Activated CD4-positive, alpha-beta T cell treated with anti-CD3 and anti-CD28 coated beads for 36 hours (primary cell): ENCODE measurements around the gene BRMS1L. TPM values are rescaled to one million over a fixed set of nuclear protein-coding genes. Genes with fewer than 3 reads are reported as not detected.
"Not testable (repeated sequence)": the region's sequence is repeated elsewhere in the genome, so short reads cannot be mapped to it uniquely, and the experiment has no call there.

Source experiments
- ATAC-seq: fragments of 200-7000 bp; cut with Tn5 transposase; one replicate; pipeline ENCODE4 v1.10.0; 2021; ENCODE audit warnings: mild to moderate bottlenecking, moderate library complexity
- CTCF ChIA-PET: fragments of 350-600 bp; sonication (Branson Sonifier 250); formaldehyde crosslinking; loops from one replicate; lab custom pipeline; 2021; ENCODE audit warnings: antibody characterized with exemption; lab: Charles Lee
- POLR2A ChIA-PET: fragments of 350-600 bp; sonication (Branson Sonifier 250); formaldehyde crosslinking; loops from one replicate; lab custom pipeline; 2021; ENCODE audit warnings: antibody characterized with exemption, inconsistent platforms; lab: Charles Lee
- DNase-seq: peaks from one replicate; pipeline ENCODE4 v3.0.0-alpha.2; 2020
- H3K27ac Mint-ChIP-seq: one replicate; pipeline ENCODE4 v1.8.0; 2021; ENCODE audit warnings: mixed read lengths
- H3K27me3 Mint-ChIP-seq: one replicate; pipeline ENCODE4 v1.8.0; 2021; ENCODE audit warnings: mixed read lengths
- H3K36me3 Mint-ChIP-seq: one replicate; pipeline ENCODE4 v1.8.0; 2021; ENCODE audit warnings: low read depth, mixed read lengths
- H3K4me1 Mint-ChIP-seq: one replicate; pipeline ENCODE4 v1.8.0; 2021; ENCODE audit warnings: mixed read lengths
- H3K4me3 Mint-ChIP-seq: one replicate; pipeline ENCODE4 v1.8.0; 2021; ENCODE audit warnings: mild to moderate bottlenecking, moderate library complexity, mixed read lengths
- H3K9me3 Mint-ChIP-seq: one replicate; pipeline ENCODE4 v1.8.0; 2021; ENCODE audit warnings: low read depth, mixed read lengths
- intact Hi-C, 2 experiments: fragments of 100-400 bp; cut with DNase I in 1 of 2; cut with micrococcal nuclease in 1 of 2; formaldehyde crosslinking; loops; one replicate each; pipeline versions ENCODE4 v1.14.2 to v1.15.1; 2022 to 2024; cut with DNase I, micrococcal nuclease
- total RNA-seq, 2 experiments: library from RNA; stranded (reverse); gene quantifications; one replicate each; pipeline ENCODE4 v1.2.3, GENCODE V29; 2021

BRMS1L gene
- total RNA-seq, 2 experiments from 2014 or later: 5.3 to 7.8 TPM

DNA sequence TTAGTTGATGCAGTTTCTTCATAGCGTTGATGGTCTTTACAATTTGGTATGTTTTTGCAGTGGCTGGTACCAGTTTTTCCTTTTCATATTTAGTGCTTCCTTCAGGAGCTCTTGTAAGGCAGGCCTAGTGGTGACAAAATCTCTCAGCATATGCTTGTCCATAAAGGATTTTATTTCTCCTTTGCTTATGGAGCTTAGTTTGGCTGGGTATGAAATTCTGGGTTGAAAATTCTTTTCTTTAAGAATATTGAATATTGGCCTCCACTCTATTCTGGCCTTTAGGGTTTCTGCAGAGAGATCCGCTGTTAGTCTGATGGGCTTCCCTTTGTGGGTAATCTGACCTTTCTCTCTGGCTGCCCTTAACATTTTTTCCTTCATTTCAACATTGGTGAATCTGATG, 16.1 kb downstream of the BRMS1L start:
- Mint-ChIP-seq H3K9me3 (peaks cover 24% of the 10 kb centered on the region), H3K36me3 (peaks cover 67% of the 10 kb centered on the region)
- H3K4me1 Mint-ChIP-seq, DNase-seq, intact Hi-C loops, H3K27me3 Mint-ChIP-seq, H3K27ac Mint-ChIP-seq, ATAC-seq, POLR2A ChIA-PET, H3K4me3 Mint-ChIP-seq: not testable (repeated sequence)
- CTCF ChIA-PET: interaction anchor here (0.5 to 0.6 kb wide), 2 partner anchors 10 to 382 kb away, joined by 3 to 4 read pairs; no protein-coding TSS in a partner anchor

DNA sequence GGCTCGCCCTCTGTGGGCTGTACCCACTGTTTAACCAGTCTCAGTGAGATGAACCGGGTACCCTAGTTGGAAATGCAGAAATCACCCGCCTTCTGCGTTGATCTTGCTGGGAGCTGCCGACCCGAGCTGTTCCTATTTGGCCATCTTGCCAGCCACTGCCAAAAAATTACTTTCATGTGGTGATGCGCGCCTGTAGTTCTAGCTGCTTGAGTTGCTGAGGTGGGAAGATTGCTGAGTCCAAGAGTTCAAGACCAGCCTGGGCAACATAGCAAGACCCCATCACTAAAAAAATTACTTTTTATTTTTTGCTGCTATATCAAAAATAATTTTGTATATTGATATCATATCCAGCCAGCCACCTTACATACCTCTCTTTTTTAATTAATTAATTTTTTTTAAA, 18.4 kb downstream of the BRMS1L start:
- CTCF ChIA-PET: no interaction called here
- POLR2A ChIA-PET: interaction anchor here (0.6 kb wide), 1 partner anchor 148 kb away, joined by 3 read pairs; no protein-coding TSS in a partner anchor

DNA sequence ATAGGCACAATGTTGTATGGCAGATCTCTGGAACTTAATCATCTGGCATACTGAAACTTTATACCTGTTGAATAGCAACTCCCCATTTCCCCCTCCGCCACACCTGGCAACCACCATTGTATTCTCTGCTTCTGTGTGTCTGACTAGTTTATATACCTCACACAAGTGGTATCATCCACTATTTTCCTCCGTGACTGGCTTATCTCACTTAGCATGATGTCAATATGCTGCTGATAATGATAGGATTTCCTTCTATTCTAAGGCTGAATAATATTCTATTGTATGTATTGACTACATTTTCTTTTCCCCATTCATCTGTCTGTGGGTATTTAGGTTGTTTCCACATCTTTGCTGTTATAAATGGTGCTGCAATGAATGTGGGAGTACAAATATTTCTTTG, 21.5 kb downstream of the BRMS1L start:
- Mint-ChIP-seq H3K27ac (no peak overlapping the region), H3K4me3 (no peak overlapping the region), H3K9me3 (peaks cover 4% of the 10 kb centered on the region), H3K36me3 (peaks cover 41% of the 10 kb centered on the region), H3K4me1 (no peaks in the 10 kb centered on the region), H3K27me3 (no peaks in the 10 kb centered on the region)
- CTCF ChIA-PET: no interaction called here
- POLR2A ChIA-PET: no interaction called here
- DNase-seq (no peak), ATAC-seq (no peak)
- intact Hi-C loops: no loop called here

More for the DNA sequence above, 18.4 kb downstream of the BRMS1L start:
- Mint-ChIP-seq H3K36me3 (peaks cover 49% of the 10 kb centered on the region), H3K27ac (no peak overlapping the region), H3K27me3 (no peaks in the 10 kb centered on the region), H3K4me3 (no peak overlapping the region), H3K9me3 (peaks cover 23% of the 10 kb centered on the region), H3K4me1 (no peaks in the 10 kb centered on the region)
- ATAC-seq (no peak), DNase-seq (no peak)
- intact Hi-C loops: no loop called here

DNA sequence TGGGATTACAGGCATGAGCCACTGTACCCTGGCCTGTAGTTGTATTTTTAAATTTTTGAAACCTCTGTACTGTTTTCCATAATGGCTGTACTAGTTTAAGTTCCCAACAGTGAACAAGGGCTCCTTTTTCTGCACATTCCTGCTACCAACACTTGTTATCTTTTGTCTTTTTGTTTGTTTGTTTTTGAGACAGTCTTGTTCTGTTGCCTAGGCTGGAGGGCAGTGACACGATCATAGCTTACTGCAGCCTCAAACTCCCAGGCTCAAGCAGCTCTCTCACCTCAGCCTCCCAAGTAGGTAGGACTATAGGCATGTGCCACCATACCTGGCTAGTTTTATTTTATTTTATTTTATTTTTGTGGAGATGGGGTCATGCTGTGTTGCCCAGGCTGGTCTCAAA, 23.0 kb downstream of the BRMS1L start:
- POLR2A ChIA-PET: no interaction called here
- Mint-ChIP-seq H3K9me3 (peaks cover 2% of the 10 kb centered on the region), H3K4me1 (no peaks in the 10 kb centered on the region), H3K4me3 (no peak overlapping the region), H3K36me3 (peaks cover 30% of the 10 kb centered on the region), H3K27ac (no peak overlapping the region), H3K27me3 (no peaks in the 10 kb centered on the region)
- intact Hi-C loops: no loop called here
- CTCF ChIA-PET: no interaction called here
- ATAC-seq (no peak), DNase-seq (no peak)

DNA sequence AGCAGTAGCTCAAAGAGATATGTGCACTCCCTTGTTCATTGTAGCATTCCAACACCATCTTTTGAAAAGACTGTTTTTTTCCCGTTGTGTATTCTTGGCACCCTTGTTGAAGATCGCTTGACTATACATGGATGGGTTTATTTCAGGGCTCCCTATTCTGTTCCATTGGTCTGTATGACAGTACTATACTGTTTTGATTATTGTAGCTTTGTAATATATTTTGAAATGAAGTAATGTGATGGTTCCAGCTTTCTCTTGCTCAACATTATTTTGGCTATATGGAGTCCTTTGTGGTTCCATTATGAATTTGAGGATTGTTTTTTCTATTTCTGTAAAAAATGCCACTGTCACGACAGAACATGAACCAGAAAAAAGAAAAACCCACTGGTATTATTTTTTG, 25.7 kb downstream of the BRMS1L start:
- ChIA-PET POLR2A (interaction anchor here (0.7 kb wide), 1 partner anchor 1157 kb away, joined by 4 read pairs; no protein-coding TSS in a partner anchor), CTCF (interaction anchor here (0.7 to 2.1 kb wide), 2 partner anchors 30 to 498 kb away, joined by 3 to 7 read pairs; no protein-coding TSS in a partner anchor)
- ATAC-seq (no peak), DNase-seq (no peak)
- Mint-ChIP-seq H3K9me3 (peaks cover 2% of the 10 kb centered on the region), H3K27me3 (no peaks in the 10 kb centered on the region), H3K27ac (no peak overlapping the region), H3K4me3 (no peak overlapping the region), H3K36me3 (peaks cover 28% of the 10 kb centered on the region), H3K4me1 (no peaks in the 10 kb centered on the region)
- intact Hi-C loops: no loop called here

DNA sequence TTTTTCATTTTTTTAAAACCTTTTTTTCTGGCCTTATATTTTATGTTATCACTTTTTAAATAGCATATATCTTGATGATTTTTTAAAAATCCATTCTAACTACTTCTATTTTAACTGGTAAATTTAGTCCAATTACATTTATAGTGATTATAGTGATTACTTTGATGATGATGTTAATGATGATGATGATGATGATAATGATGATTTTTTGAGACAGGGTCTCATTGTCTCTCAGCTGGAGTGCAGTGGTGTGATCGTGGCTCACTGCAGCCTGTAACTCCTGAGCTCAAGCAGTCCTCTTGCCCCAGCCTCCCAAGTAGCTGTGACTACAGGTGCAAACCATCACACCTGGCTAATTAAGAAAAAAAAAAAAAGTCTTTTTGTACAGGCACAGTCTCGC, 27.1 kb downstream of the BRMS1L start:
- no peak for DNase-seq
- H3K27me3 Mint-ChIP-seq: no peaks in the 10 kb centered on the region
- H3K36me3 Mint-ChIP-seq: peaks cover 28% of the 10 kb centered on the region
- no peaks in the 10 kb centered on the region for H3K4me1 Mint-ChIP-seq
- ATAC-seq: no peak
- no peak overlapping the region for H3K27ac Mint-ChIP-seq
- CTCF ChIA-PET: interaction anchor here (0.6 to 2.1 kb wide), 3 partner anchors 10 to 82 kb away, joined by 4 to 7 read pairs (median 6); no protein-coding TSS in a partner anchor
- POLR2A ChIA-PET: no interaction called here
- peaks cover 2% of the 10 kb centered on the region for H3K9me3 Mint-ChIP-seq
- H3K4me3 Mint-ChIP-seq: no peak overlapping the region
- intact Hi-C loops: no loop called here

DNA sequence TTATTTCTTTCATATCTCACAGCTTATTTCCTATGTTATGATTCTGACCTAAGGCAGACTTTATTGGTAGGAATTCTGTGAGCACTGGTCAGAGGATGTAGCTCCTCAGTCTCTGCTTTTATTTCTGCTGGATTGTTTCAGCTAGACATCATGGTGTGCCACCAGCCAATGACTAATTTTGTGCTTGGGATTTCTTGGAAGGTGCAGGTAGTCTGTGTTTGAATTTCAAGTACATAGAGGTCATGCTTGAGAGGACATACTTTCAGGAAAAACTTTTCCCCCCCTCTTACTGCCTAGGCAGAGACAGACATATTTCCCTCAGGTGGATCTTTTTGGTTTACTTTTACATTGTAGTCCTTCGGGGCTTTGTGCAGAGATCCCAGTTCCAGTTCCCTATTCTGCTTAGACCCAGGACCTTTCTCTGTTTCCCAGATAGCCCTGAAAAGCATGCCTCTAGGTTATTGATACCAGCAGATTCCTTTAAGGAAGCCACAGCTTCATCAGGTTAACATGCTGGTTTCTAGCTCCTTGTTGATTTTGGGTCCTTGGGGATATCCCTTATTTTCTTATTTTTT, 28.6 kb downstream of the BRMS1L start:
- peaks cover 25% of the 10 kb centered on the region for H3K36me3 Mint-ChIP-seq
- no peaks in the 10 kb centered on the region for H3K4me1 Mint-ChIP-seq
- peaks cover 2% of the 10 kb centered on the region for H3K9me3 Mint-ChIP-seq
- ChIA-PET POLR2A (no interaction called here), CTCF (interaction anchor here (0.6 kb wide), 1 partner anchor 205 kb away, joined by 3 read pairs; no protein-coding TSS in a partner anchor)
- ATAC-seq (no peak), DNase-seq (no peak)
- intact Hi-C loops: no loop called here
- H3K4me3 Mint-ChIP-seq: no peak overlapping the region
- no peaks in the 10 kb centered on the region for H3K27me3 Mint-ChIP-seq
- H3K27ac Mint-ChIP-seq: no peak overlapping the region

DNA sequence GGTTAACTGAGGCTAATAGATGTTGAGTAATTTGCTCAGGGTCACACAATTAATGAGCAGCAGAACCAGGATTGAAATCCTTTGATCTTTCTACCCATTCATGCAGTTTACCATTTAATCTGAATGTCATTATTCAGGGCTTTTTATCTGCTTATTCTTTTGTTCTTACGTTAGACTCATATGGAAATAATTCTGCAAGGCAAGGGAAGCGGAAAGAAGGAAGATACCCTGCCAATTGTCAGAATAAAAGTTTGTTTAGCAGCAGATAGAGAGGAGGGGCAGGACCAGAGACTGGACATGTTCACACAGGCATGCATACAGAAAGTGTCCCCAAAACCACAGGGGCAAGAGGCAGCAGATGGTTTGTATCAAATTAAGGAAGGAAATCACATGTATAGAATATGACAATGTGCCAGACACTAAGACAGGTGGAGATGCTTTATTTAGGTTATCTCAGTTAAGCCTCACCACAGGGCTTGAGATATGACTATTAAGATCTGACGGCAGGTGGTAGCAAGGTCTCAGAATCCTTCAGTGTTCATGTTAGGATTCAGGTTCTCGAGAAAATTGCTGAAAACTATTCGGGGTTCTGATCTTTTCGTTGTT, 29.8 kb downstream of the BRMS1L start:
- ATAC-seq (no peak), DNase-seq (no peak)
- CTCF ChIA-PET: no interaction called here
- H3K27me3 Mint-ChIP-seq: no peaks in the 10 kb centered on the region
- H3K4me1 Mint-ChIP-seq: no peaks in the 10 kb centered on the region
- no peak overlapping the region for H3K4me3 Mint-ChIP-seq
- H3K36me3 Mint-ChIP-seq: peaks cover 17% of the 10 kb centered on the region
- POLR2A ChIA-PET: no interaction called here
- H3K27ac Mint-ChIP-seq: no peak overlapping the region
- peaks cover 2% of the 10 kb centered on the region for H3K9me3 Mint-ChIP-seq
- intact Hi-C loops: no loop called here

DNA sequence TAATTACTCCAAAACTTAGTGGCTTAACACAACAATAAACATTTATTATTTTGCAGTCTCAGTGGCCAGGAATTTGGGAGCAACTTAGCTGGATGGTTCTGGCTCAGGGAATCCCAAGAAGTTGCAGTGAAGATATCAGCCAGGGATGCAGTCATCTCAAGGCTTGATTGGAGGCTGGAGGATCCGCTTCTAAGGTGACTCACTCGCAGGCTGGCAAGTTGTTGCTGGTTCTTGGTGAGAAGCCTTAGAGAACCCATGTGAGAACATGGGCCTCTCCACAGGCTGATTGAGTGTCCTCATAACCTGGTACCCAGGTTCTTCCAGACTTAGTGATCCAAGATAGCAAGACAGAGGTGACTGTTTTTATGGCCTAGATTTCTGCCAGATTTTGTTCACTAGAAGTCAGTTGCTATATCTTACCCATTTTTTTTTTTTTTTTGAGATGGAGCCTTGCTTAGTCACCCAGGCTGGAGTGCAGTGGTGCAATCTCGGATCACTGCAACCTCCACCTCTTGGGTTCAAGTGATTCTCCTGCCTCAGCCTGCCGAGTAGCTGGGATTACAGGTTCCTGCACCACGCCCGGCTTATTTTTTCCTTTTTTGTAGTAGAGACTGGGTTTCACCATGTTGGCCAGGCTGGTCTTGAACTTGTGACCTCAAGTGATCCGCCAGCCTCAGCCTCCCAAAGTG, 32.5 kb downstream of the BRMS1L start:
- Mint-ChIP-seq H3K9me3 (no peaks in the 10 kb centered on the region), H3K27me3 (no peaks in the 10 kb centered on the region), H3K27ac (no peak overlapping the region), H3K4me1 (no peaks in the 10 kb centered on the region), H3K4me3 (no peak overlapping the region), H3K36me3 (peaks cover 10% of the 10 kb centered on the region)
- ChIA-PET CTCF (interaction anchor here (0.8 kb wide), 1 partner anchor 479 kb away, joined by 3 read pairs; no protein-coding TSS in a partner anchor), POLR2A (no interaction called here)
- DNase-seq: no peak
- ATAC-seq: no peak
- intact Hi-C loops: no loop called here

DNA sequence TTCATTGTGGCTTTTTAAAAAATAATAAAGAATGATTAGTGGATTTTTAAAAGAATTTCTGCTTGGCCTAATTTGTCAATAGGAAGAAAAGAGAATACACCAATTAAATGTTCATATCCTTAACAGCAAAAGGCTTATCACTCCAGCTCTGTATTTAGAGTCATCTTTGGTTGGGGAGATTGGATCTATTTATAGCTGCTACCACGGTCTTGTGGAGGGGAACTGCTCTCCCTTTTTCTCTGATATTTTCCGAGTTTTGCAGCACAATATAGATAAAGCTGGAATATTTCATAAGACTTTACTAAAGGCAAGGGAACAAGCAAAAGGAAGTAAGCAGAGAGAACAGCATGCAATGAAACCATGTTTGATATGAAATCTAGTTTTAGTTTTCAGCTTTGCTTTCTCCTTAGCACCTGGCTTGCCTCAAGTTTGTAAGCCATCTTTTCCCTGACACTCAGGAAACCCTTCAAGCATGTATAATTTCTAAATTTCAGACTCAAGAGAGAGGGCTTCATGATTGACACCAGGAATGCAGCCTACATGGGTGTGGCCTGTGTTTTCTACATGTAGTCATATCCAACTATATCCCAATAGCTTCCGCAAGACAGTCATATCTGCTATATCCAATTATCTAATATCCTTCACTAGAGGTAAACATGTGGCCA, 35.2 kb downstream of the BRMS1L start:
- Mint-ChIP-seq H3K36me3 (peaks cover 20% of the 10 kb centered on the region), H3K27me3 (no peaks in the 10 kb centered on the region), H3K9me3 (no peaks in the 10 kb centered on the region), H3K4me3 (no peak overlapping the region), H3K27ac (no peak overlapping the region), H3K4me1 (no peaks in the 10 kb centered on the region)
- POLR2A ChIA-PET: no interaction called here
- ATAC-seq: no peak
- no peak for DNase-seq
- CTCF ChIA-PET: interaction anchor here (0.7 to 0.9 kb wide), 4 partner anchors 22 to 528 kb away, joined by 3 read pairs; no protein-coding TSS in a partner anchor
- intact Hi-C loops: no loop called here

DNA sequence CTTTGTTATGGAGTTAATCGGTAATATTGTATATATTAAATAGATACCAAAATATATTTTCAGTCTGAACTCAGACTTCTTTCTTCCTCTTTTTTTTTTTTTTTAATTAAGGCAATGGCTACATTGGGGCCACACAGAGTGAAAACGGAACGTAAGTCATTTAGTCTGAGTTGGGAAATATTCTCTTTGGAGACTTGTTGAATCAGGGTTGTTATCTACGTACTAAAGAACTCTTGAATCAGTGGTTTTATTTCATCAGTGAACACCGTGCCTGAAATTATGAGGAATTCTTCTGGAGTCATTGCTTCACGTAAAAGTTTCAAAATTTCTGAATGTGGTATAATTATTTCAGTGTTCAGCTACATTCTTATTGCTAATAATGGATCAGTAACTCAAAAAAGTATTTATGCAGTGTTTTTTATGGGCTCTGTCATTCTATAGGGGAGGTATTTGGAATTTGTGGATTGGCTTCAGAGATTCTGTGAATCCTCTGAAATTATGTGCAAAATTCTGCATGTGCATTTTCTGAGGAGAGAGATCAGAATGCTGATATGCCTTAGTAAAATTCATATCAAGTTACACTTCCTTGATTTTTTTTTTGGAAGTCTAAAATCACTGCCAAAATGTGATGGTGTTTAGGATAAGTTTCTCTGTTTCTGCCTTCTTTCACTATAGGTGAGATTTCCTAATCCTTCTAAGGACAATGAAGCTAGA, 39.6 kb downstream of the BRMS1L start:
- ChIA-PET POLR2A (no interaction called here), CTCF (no interaction called here)
- ATAC-seq (no peak), DNase-seq (no peak)
- no peaks in the 10 kb centered on the region for H3K9me3 Mint-ChIP-seq
- no peak overlapping the region for H3K27ac Mint-ChIP-seq
- intact Hi-C loops: no loop called here
- H3K36me3 Mint-ChIP-seq: peaks cover 24% of the 10 kb centered on the region
- H3K27me3 Mint-ChIP-seq: no peaks in the 10 kb centered on the region
- H3K4me1 Mint-ChIP-seq: no peaks in the 10 kb centered on the region
- no peak overlapping the region for H3K4me3 Mint-ChIP-seq
